ENCODE measurements around the gene PLCB4.

The PLCB4 gene

DNA sequence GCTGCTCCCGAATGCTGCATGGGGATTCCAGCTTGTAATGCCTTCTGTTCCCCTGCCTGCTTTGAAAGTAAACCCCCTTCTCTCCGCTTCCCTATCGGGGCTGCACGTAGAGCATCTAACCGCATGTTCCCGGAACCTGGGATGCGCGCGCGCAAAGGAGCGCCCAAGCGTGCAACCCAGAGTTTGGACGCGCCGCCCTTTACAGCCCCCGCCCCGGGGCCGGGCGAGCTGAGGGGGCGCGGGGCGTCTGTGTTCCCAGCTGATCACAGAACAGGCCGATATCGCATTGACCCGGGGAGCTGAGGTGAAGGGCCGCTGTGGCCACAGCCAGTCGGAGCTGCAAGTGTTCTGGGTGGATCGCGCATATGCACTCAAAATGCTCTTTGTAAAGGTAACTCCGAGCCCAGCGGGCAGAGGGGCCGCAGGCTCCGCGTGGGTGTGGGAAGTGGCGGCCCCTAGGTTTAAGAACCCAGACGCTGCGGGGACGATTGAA lies 446.9 kb downstream of the PLCB4 start:
- no peaks in the 10 kb centered on the region for H3K36me3 ChIP-seq (ENCODE audit: control insufficient read depth, insufficient read depth, low read length)
- no peak overlapping the region for H3K9ac ChIP-seq (ENCODE audit: low read length)
- H3K27me3 ChIP-seq (ENCODE audit: control insufficient read depth, insufficient read depth, low read length) = peaks cover 43% of the 10 kb centered on the region
- H3K4me3 ChIP-seq (ENCODE audit: low read length) = no peak overlapping the region
- H3K4me1 ChIP-seq (ENCODE audit: control insufficient read depth, insufficient read depth, low read length) = peaks cover 23% of the 10 kb centered on the region
- no peaks in the 10 kb centered on the region for H3K9me3 ChIP-seq (ENCODE audit: control insufficient read depth, low read length)

DNA sequence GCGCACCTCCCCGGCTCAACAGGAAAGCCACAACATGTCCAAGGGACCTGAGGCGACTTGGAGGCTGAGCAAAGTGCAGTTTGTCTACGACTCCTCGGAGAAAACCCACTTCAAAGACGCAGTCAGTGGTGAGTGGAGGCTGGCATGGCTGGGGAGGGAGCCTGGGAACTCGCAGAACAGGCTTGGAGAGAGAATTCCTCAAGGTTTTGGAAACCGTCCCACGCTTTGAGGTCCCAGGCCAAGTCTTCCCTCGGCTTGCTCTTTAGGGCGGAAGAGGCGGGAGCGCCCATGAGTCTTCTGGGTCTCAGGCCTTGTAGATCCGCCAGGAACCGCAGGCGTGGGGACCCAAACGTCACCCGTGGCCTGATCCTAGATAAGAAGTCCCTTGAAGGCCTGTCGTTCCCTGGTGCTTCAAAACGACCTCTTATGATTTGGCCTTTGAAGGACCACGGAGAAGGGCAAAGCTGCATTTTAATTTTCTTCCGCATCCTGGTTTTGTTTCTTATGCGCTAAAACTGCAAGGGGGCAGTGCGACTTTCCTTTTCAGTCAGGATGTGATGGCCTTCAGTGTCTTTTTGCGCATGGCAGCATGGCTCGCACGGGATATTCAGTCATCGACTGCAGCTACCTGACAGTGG lies 447.5 kb downstream of the PLCB4 start:
- H3K4me3 ChIP-seq (ENCODE audit: low read length) = no peak overlapping the region
- H3K27me3 ChIP-seq (ENCODE audit: control insufficient read depth, insufficient read depth, low read length) = peaks cover 43% of the 10 kb centered on the region
- H3K4me1 ChIP-seq (ENCODE audit: control insufficient read depth, insufficient read depth, low read length) = peaks cover 23% of the 10 kb centered on the region
- no peak overlapping the region for H3K9ac ChIP-seq (ENCODE audit: low read length)
- no peaks in the 10 kb centered on the region for H3K9me3 ChIP-seq (ENCODE audit: control insufficient read depth, low read length)
- no peaks in the 10 kb centered on the region for H3K36me3 ChIP-seq (ENCODE audit: control insufficient read depth, insufficient read depth, low read length)

DNA sequence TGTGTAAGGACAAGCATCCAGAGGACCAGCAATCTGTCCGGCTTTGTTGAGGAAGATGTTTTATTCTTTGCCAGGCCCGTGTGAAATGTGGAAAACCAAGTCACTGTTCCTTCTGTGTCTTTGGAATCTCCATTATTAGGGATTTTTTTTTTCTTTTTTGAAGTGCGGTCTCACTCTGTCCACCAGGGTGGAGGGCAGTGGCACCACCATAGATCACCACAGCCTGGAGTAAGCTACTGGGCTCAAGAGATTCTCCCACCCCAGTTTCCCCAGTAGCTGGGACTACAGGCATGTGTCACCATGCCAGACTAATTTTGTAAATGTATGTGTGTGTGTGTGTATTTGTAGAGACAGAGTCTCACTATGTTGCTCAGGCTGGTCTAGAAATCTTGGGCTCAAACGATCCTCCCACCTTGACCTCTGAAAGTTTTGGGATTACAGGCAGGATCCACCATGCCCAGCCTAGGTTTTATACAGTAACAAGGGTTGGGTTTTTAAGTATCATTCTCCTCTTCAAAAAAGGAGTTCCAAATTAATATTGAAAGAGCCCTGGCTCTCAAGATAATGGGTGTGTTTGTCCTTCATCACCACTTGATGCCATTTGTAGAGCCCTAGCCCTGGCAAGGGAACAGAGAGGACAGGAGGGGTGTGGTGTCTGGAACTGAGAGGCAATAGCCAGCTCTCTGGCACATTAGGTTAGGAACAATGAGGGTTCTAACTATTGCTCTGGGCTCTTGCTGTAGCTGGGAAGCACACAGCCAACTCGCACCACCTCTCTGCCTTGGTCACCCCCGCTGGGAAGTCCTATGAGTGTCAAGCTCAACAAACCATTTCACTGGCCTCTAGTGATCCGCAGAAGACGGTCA lies 448.6 kb downstream of the PLCB4 start:
- peaks cover 37% of the 10 kb centered on the region for H3K27me3 ChIP-seq (ENCODE audit: control insufficient read depth, insufficient read depth, low read length)

GRCh38 chr20:9518576-9519175 lies 449.8 kb downstream of the PLCB4 start:
- Histone ChIP-seq H3K9me3 (ENCODE audit: control insufficient read depth, low read length) (no peaks in the 10 kb centered on the region), H3K9ac (ENCODE audit: low read length) (no peak overlapping the region), H3K27me3 (ENCODE audit: control insufficient read depth, insufficient read depth, low read length) (peaks cover 33% of the 10 kb centered on the region), H3K4me1 (ENCODE audit: control insufficient read depth, insufficient read depth, low read length) (peaks cover 23% of the 10 kb centered on the region), H3K36me3 (ENCODE audit: control insufficient read depth, insufficient read depth, low read length) (no peaks in the 10 kb centered on the region), H3K4me3 (ENCODE audit: low read length) (no peak overlapping the region)

More for the DNA sequence above, 448.6 kb downstream of the PLCB4 start:
- Histone ChIP-seq H3K4me3 (ENCODE audit: low read length) (no peak overlapping the region), H3K9ac (ENCODE audit: low read length) (no peak overlapping the region), H3K9me3 (ENCODE audit: control insufficient read depth, low read length) (no peaks in the 10 kb centered on the region), H3K36me3 (ENCODE audit: control insufficient read depth, insufficient read depth, low read length) (no peaks in the 10 kb centered on the region), H3K4me1 (ENCODE audit: control insufficient read depth, insufficient read depth, low read length) (peaks cover 23% of the 10 kb centered on the region)

GRCh38 chr20:9520086-9520485 lies 451.2 kb downstream of the PLCB4 start:
- no peak overlapping the region for H3K9ac ChIP-seq (ENCODE audit: low read length)
- no peak overlapping the region for H3K4me3 ChIP-seq (ENCODE audit: low read length)
- H3K9me3 ChIP-seq (ENCODE audit: control insufficient read depth, low read length) = no peaks in the 10 kb centered on the region
- H3K4me1 ChIP-seq (ENCODE audit: control insufficient read depth, insufficient read depth, low read length) = peaks cover 13% of the 10 kb centered on the region
- H3K27me3 ChIP-seq (ENCODE audit: control insufficient read depth, insufficient read depth, low read length) = peaks cover 20% of the 10 kb centered on the region
- no peaks in the 10 kb centered on the region for H3K36me3 ChIP-seq (ENCODE audit: control insufficient read depth, insufficient read depth, low read length)

- H3K9ac ChIP-seq (ENCODE audit: low read length) = no peak overlapping the region
- H3K27me3 ChIP-seq (ENCODE audit: control insufficient read depth, insufficient read depth, low read length) = no peaks in the 10 kb centered on the region
- H3K9me3 ChIP-seq (ENCODE audit: control insufficient read depth, low read length) = no peaks in the 10 kb centered on the region
- H3K36me3 ChIP-seq (ENCODE audit: control insufficient read depth, insufficient read depth, low read length) = no peaks in the 10 kb centered on the region
- H3K4me3 ChIP-seq (ENCODE audit: low read length) = no peak overlapping the region
- H3K4me1 ChIP-seq (ENCODE audit: control insufficient read depth, insufficient read depth, low read length) = no peaks in the 10 kb centered on the region
These were observed 454.7 kb downstream of the PLCB4 start for GRCh38 chr20:9523636-9524035.
